Stimulated activated CD4-positive, alpha-beta T cell treated with anti-CD3 and anti-CD28 coated beads, TNF-alpha, amount 100 ng/mL, for 4 hours (primary cell): Measurements from ENCODE around the gene EIF4B.

Source experiments
- DNase-seq, 3 experiments: peaks; one replicate each; pipeline ENCODE4 v3.0.0-alpha.2; 2020; ENCODE audit warnings: low read depth in 3 of 3

EIF4B gene

GRCh38 chr12:53069621-53070410, 63.6 kb downstream of the EIF4B start:
- no peak for DNase-seq

- no peak for DNase-seq
These were observed 64.7 kb downstream of the EIF4B start for GRCh38 chr12:53070877-53071492.

- DNase-seq: no peak
These were observed 65.6 kb downstream of the EIF4B start for GRCh38 chr12:53071591-53072551.

GRCh38 chr12:53073881-53074280, 67.6 kb downstream of the EIF4B start:
- no peak for DNase-seq

- DNase-seq: no peak
These were observed 68.2 kb downstream of the EIF4B start for GRCh38 chr12:53074283-53074998.

GRCh38 chr12:53074999-53075370, 68.7 kb downstream of the EIF4B start:
- no peak for DNase-seq

- no peak for DNase-seq
These were observed 70.2 kb downstream of the EIF4B start for GRCh38 chr12:53076461-53076860.

- DNase-seq: no peak
These were observed 70.8 kb downstream of the EIF4B start for GRCh38 chr12:53077030-53077429.

- DNase-seq: no peak
These were observed 72.4 kb downstream of the EIF4B start for GRCh38 chr12:53078425-53079225.

- peak; percentile 94 to 95 (median 94) for DNase-seq
These were observed 73.2 kb downstream of the EIF4B start, which contains the start of gene SPRYD3 for GRCh38 chr12:53079226-53080117. Gene SPRYD3, minus strand, starts transcription at chr12:53079390. Its CDS starts 57 bp downstream, at chr12:53079333.

- no peak for DNase-seq
These were observed 76.5 kb downstream of the EIF4B start for GRCh38 chr12:53082637-53083175.

- no peak for DNase-seq
These were observed 80.1 kb downstream of the EIF4B start for GRCh38 chr12:53086361-53086760.

- DNase-seq: no peak
These were observed 83.8 kb downstream of the EIF4B start for GRCh38 chr12:53090105-53090504.

GRCh38 chr12:53090554-53090953, 84.3 kb downstream of the EIF4B start:
- DNase-seq: no peak

- DNase-seq: no peak
These were observed 85.5 kb downstream of the EIF4B start for GRCh38 chr12:53091756-53092155.
